Middle frontal gyrus (tissue), 1 donor: ENCODE results near the gene SARDH.

Source experiments
- DNase-seq: peaks from one replicate; pipeline ENCODE4 v3.0.0-alpha.2; 2015; ENCODE audit warnings: low spot score; ENCODE audit errors: extremely low spot score

SARDH gene

DNA sequence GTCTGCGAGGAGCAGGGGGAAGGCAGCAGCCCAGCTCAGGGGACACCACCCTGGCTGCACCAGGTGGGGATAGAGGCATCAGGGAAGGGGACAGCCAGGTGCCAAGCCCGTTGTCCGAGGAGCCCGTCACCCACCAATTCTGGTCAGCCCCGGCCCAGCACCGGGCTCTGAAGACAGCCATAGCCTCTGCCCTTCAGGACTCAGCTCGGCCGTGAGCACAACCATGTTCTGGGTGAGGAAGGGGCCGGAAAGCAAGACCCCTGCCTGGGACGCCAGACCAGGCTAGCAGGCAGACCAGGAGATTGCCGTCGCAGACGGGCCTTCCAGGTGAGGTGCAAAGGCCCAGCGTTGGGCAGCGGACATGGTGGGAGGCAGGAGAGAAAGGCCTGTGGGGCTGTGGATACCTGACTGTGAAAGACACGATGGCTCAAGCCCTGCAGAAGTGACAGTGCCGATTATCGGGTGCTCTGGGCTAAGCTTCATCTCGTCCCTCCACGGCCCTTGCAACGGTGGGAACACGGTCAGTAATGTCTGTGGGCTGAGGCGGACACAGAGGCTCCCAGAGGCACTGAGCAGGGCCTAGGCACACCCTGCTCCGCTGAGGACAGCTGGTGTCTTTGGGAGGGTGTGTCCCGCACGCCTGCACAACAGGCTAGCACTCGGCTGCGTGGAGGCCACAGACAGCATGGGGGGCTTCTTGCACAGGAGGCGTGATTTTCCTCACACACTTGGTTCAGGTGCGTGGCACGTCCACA, 65.5 kb downstream of the SARDH start:
- no peak for DNase-seq

DNA sequence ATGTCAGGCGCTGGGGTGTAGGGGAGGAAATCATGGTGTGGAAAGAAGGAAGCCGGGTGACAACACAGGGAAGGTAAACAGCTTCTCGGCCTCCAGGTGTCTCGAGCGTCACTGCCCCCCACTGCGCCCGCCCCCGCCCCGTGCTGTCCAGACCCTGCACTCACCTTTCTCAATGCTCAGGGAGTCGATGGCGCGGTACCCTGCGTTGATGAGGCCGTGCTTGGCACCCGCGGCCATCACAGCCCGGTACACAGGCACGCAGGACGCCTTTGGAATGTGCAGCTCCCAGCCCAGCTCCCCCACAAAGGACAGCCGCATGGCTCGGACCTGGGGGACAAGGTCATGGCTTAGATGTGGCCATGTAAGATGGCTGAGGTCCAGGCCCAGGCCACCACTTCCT, 66.8 kb downstream of the SARDH start:
- no peak for DNase-seq

DNA sequence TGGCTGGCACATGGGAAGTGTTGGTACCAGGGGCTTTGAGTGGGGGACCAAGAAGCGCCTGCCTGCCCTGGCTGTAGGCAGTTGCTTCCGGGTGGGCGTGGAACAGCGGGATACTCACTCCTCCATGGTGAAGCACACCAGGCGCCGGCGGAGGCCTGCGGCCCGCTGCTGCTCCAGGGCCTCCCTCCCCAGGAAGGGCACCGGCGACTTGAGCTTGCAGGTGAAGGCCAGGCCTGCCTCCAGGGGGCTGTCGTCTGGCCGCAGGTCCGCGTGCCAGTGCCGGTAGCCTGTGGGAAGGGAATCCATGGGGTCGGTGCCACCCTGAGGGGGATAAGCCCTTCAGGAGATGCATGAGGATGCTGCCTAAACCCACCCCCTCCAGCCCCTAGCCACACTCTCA, 67.7 kb downstream of the SARDH start:
- no peak for DNase-seq

- DNase-seq = no peak
Measured at GRCh38 chr9:133669182-133669801, 68.9 kb downstream of the SARDH start.

DNA sequence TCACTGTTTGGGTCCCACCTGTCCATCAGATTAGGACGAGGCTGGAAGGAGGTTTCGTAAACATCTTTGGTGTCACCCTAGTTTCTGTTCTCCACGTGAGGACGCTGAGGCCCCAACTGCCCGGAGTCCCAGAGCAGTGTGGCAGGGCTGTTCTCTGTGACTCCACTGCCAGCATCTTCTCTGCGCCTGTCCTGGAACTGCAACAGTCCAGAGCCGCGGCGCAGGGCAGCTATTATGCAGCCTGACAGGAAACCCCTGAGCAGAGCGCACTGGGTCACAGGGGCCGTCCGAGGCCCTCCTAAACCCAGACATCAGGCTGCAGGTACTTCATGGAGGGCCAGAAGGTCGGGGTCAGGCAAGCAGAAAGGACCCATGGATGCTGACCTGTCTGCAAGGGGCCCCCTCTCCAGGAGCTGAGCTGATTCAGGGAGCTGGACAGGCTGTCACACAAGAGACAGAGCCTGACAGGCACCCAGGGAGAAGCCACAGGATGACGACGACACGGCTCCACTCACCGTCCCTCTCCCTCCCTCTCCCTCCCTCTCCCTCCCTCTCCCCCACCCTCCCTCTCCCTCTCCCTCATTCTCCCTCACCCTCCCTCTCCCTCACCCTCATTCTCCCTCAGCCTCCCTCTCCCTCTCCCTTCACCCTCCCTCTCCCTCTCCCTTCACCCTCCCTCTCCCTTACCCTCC, 70.2 kb downstream of the SARDH start:
- no peak for DNase-seq

DNA sequence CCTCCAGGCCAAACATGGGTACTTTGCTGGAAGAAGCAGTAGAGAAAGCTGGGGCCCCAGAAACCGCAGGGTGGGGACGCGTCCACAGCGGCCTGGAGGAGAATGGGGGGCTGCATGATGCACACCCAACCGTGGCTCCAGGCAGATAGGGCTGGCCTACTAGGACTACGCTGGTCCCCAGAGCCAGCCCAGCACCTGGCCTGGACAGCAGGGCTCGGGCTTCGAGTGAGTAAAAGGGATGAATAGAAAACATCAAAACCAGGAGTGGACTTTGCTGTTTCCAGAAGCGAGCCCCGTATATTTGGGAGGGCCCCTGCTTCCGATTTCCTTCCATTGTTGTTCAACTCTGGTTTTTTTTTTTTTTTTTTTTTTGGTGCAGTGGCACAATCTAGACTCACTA, 71.3 kb downstream of the SARDH start:
- DNase-seq = no peak

DNA sequence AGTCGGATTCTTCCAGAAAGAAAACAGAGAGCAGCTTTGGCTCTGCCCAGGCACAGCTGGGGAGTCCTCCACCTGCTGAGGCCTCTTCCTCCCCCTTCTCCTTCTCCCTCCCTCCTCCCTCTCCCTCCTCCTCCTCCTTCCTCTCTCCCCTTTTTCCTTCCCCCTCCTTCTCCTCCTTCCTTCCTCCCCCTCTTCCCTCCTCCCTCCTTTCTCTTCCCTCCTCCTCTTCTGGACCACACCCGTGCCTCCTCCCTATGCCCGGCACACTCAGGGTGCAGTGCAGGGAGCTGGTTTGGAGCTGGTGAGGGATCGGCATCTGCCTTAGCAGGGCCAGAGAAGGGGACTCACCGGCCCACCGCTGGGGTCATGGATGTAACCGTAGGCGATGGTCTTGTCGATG, 71.8 kb downstream of the SARDH start:
- no peak for DNase-seq

GRCh38 chr9:133665535-133665934, 72.6 kb downstream of the SARDH start:
- no peak for DNase-seq

GRCh38 chr9:133665096-133665495, 73.1 kb downstream of the SARDH start:
- DNase-seq = no peak

GRCh38 chr9:133664173-133665050, 73.7 kb downstream of the SARDH start:
- DNase-seq = no peak

GRCh38 chr9:133661846-133662540, 76.2 kb downstream of the SARDH start:
- DNase-seq = no peak

DNA sequence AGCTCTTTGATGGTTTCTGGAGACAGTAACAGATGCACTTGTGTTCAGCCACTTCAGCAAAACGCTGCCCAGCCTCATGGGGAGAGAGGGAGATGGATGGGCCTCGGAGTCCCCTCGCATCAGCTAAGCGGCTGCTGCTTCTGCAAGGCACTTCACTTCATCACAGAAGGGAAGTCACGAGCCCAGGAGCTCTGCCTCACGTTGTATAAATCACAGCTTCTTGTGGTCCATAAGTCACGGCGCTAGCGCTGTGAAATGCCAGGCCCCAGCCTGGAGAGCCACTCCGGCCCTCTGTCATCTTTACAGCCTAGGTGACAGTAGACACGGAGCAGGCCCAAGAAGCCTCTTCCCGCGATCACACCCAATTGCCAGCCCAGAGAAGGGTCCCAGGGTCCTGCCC, 78.6 kb downstream of the SARDH start:
- DNase-seq = no peak

DNA sequence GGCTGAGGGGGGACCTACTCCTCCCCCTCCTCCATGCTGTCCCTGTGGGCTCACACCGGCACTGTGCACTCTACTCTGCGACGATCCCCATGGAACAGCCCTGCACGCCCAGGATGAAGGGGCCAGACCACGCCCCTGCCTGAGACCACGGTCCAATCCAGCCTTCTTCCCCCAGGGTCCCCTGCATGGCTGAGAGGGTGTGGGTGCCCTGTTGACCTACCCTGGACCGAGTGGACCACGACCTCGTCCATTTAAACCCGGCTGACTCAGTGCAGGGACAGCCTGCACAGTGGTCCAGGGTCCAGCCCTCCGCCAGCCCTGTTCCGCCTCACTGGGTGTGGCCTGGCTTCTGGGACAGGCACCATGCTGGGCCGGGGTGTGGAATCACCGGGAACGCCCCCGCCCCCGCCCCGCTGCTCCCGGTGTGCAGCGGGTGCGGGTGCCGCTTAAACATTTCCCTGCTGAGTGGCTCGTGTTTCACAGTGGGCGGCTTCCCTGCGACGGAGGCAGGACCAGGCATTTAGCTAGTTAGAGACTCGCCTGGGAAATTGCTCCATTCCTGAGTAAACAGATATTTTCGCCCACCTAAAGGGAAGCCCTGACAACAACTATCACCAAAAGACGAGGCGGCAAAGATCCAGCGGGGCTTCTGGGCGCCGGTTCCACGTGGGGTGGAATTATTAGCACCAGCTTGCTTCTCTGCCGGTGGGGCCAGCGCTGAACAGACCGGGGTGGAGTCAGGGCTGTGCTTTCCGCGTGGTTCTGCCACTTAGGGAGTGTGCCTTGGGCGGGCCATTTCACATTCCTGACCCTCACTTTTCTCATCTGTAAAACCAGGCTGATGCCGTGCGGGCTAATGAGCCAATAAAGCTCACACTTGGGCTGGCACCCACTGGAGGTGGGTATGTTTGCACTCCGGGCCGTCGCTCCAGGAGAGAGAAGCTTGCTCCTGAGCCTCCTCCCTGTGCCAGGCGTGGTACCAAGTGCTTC, 79.4 kb downstream of the SARDH start:
- DNase-seq = no peak

- no peak for DNase-seq
Measured at GRCh38 chr9:133657120-133657661, 81.0 kb downstream of the SARDH start.

- DNase-seq = no peak
Measured at GRCh38 chr9:133656211-133657119, 81.7 kb downstream of the SARDH start.

DNA sequence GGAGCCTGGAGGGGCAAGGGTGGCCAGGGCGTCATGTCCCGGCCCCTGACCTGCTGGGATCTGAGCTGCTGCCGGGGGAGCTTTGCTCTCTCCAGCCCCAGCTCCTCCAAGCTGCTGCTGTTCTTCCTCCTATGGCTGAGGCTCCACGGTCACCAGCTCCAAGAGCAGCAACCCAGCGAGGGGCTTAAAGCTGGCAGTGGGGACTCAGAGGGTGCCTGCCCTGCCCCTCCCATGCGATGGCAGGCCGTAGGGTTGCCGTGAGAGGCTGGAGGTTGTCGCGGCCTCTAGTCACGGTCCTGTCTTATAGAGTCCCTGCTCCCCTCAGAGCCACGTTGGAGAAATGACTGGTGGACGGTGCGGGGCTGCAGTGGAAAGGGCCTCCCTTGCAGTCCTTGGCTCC, 82.5 kb downstream of the SARDH start:
- no peak for DNase-seq

GRCh38 chr9:133654736-133655657, 83.2 kb downstream of the SARDH start:
- DNase-seq = no peak
